HCT116 (cell line): ENCODE results near the gene PRAME. TPM values are rescaled to one million over a fixed set of nuclear protein-coding genes. Genes with fewer than 3 reads are reported as not detected.
"Not testable (repeated sequence)": the region's sequence is repeated elsewhere in the genome, so short reads cannot be mapped to it uniquely, and the experiment has no call there.

ENCODE experiments used
- ATAC-seq: fragments of 200-7000 bp; cut with Tn5 transposase; 2 replicates; pipeline ENCODE4 v1.9.1; 2020; ENCODE audit warnings: mild to moderate bottlenecking, moderate library complexity
- BruUV-seq: library from RNA; stranded (reverse); fragments of 400-500 nt; replicated peaks from 2 replicates; lab custom pipeline; 2021; lab: Mats Ljungman, UMichigan
- CTCF ChIA-PET: fragments of 300-600 bp; sonication (Branson Sonifier 250); formaldehyde crosslinking; loops from one replicate; lab custom pipeline; 2021; ENCODE audit warnings: antibody characterized with exemption; lab: Charles Lee
- POLR2A ChIA-PET: fragments of 300-600, 350-600 bp; sonication (Branson Sonifier 250); formaldehyde crosslinking; loops from one replicate; lab custom pipeline; 2021; ENCODE audit warnings: antibody characterized with exemption; lab: Charles Lee
- RAD21 ChIA-PET, 2 experiments: fragments of 300-600 bp; sonication (Branson Sonifier 250); formaldehyde crosslinking; loops; one replicate each; lab custom pipeline; 2023; ENCODE audit warnings: low total read pairs in 2 of 2; ENCODE audit not compliant: uncharacterized antibody in 2 of 2, unreplicated experiment in 2 of 2, low non-redundant PET in 1 of 2; lab: Charles Lee
- DNase-seq: peaks from one replicate; pipeline ENCODE4 v3.0.0-alpha.2; 2010; ENCODE audit warnings: low read depth, low spot score
- H2AFZ ChIP-seq: fragments of 200-600 bp; shearing (Covaris generic), sonication (generic); 2 replicates; pipeline ENCODE4 v1.6.1; 2017; ENCODE audit warnings: low read depth, mixed run types, mixed read lengths, antibody characterized with exemption, low read length; ENCODE audit not compliant: poor library complexity, severe bottlenecking
- H3K27ac ChIP-seq: 2 replicates; pipeline ENCODE4 v1.5.1; 2012; ENCODE audit warnings: low read depth, low read length
- H3K27me3 ChIP-seq: fragments of 200-600 bp; sonication (generic); 2 replicates; pipeline ENCODE4 v1.6.1; 2016; ENCODE audit warnings: mixed run types, low read length, mixed read lengths; ENCODE audit not compliant: insufficient read depth
- H3K36me3 ChIP-seq, 2 experiments: fragments of 200-500 bp in 1 of 2; fragments of 200-600 bp in 1 of 2; sonication (Bioruptor generic) in 1 of 2; sonication (generic) in 1 of 2; 2 replicates each; pipeline versions ENCODE4 v1.5.1 to v1.6.1; 2014 to 2016; ENCODE audit warnings: low read length in 2 of 2, inconsistent platforms in 1 of 2, mixed read lengths in 1 of 2, mixed run types in 1 of 2; ENCODE audit not compliant: insufficient read depth in 2 of 2, control insufficient read depth in 1 of 2
- H3K4me1 ChIP-seq, 2 experiments: fragments of 200-600 bp in 1 of 2; sonication (generic) in 1 of 2; 2 replicates each; pipeline versions ENCODE4 v1.5.1 to v1.6.1; 2012 to 2017; ENCODE audit warnings: low read length in 2 of 2, inconsistent platforms in 1 of 2, mild to moderate bottlenecking in 1 of 2, mixed read lengths in 1 of 2, mixed run types in 1 of 2, moderate library complexity in 1 of 2; ENCODE audit not compliant: insufficient read depth in 2 of 2, control insufficient read depth in 1 of 2
- H3K4me2 ChIP-seq: fragments of 200-600 bp; sonication (generic); 2 replicates; pipeline ENCODE4 v1.6.1; 2017; ENCODE audit warnings: mixed run types, low read length, mixed read lengths
- H3K4me3 ChIP-seq, 2 experiments: fragments of 200-600 bp in 1 of 2; sonication (generic) in 1 of 2; replicated peaks in 1 of 2; 2 replicates each; pipeline ENCODE4 v1.5.1; 2011 to 2016; ENCODE audit warnings: low read length in 2 of 2, control low read depth in 1 of 2, low read depth in 1 of 2, mild to moderate bottlenecking in 1 of 2, mixed read lengths in 1 of 2, mixed run types in 1 of 2
- H3K79me2 ChIP-seq: fragments of 200-600 bp; sonication (generic); 2 replicates; pipeline ENCODE4 v1.6.1; 2017; ENCODE audit warnings: mild to moderate bottlenecking, mixed run types, low read length, moderate library complexity, mixed read lengths; ENCODE audit not compliant: insufficient read depth
- H3K9ac ChIP-seq: fragments of 200-600 bp; sonication (generic); 2 replicates; pipeline ENCODE4 v1.6.1; 2016; ENCODE audit warnings: low read length, mixed read lengths
- H3K9me2 ChIP-seq: fragments of 200-600 bp; sonication (generic), shearing (Covaris generic); 2 replicates; pipeline ENCODE4 v1.6.1; 2017; ENCODE audit warnings: mixed run types, mild to moderate bottlenecking, moderate library complexity; ENCODE audit not compliant: insufficient read depth
- H3K9me3 ChIP-seq, 2 experiments: fragments of 200-500 bp in 1 of 2; fragments of 200-600 bp in 1 of 2; sonication (Bioruptor generic) in 1 of 2; sonication (generic) in 1 of 2; 2 replicates each; pipeline ENCODE4 v1.6.1; 2014 to 2017; ENCODE audit warnings: low read length in 2 of 2, mixed read lengths in 2 of 2, inconsistent platforms in 1 of 2, low read depth in 1 of 2, mild to moderate bottlenecking in 1 of 2, mixed run types in 1 of 2, moderate library complexity in 1 of 2; ENCODE audit not compliant: control insufficient read depth in 1 of 2, insufficient read depth in 1 of 2
- H4K20me1 ChIP-seq: fragments of 200-600 bp; sonication (generic), shearing (Covaris generic); 2 replicates; pipeline ENCODE4 v1.6.1; 2017; ENCODE audit warnings: mixed run types, mild to moderate bottlenecking, moderate library complexity; ENCODE audit not compliant: insufficient read depth
- ATF3 ChIP-seq: IDR thresholded peaks from 2 replicates; pipeline ENCODE4 v1.6.1; 2012
- ZNF274 ChIP-seq: fragments of 200-500 bp; sonication (Bioruptor generic); IDR thresholded peaks from 2 replicates; pipeline ENCODE4 v1.6.1; 2014; ENCODE audit warnings: mild to moderate bottlenecking, low read depth, low read length, inconsistent platforms
- intact Hi-C: fragments of 100-400 bp; cut with micrococcal nuclease; formaldehyde crosslinking; loops from 2 replicates; pipeline ENCODE4 v1.10.0; 2022
- total RNA-seq: library from RNA; stranded (reverse); gene quantifications from one replicate; pipeline ENCODE4 v1.2.1, GENCODE V29; 2021; ENCODE audit not compliant: unreplicated experiment

The PRAME gene
- total RNA-seq, 1 experiment from 2014 or later, result 28.4 TPM

DNA sequence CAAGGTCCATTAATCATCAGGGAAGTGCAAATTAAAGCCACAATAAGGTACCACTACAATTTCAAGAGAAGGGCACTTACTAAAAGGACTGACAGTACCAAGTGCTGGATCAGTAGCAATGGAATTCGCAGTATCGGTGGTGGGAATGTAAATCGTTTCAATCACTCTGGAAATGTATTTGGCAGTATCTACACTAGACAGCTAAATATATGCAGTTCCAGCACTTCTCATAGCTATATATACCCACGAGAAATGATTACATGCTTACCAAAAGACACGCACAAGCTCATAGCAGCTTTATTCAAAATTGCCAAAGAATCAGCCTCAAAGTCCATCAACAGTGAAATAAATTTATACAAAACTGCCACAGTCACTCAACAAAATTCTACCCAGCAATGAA is 46.1 kb downstream of the PRAME start:
- intact Hi-C loops, result no loop called here
- ATAC-seq, result no peak

DNA sequence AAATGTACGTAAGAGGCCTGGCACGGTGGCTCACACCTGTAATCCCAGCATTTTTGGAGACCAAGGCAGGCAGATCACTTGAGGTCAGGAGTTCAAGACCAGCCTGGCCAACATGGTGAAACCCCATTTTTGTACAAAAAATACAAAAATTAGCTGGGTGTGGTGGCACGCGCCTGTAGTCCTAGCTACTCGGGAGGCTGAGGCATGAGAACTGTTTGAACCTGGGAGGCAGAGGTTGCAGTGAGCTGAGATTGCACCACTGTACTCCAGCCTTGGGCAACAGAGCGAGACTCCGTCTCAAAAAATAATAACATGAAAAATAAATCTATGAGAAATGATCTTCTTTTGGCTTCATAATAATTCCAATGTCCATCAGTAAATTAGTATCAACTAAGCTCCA is 48.2 kb downstream of the PRAME start:
- H3K9me2 ChIP-seq, RAD21 ChIA-PET, ATAC-seq, H3K9ac ChIP-seq, intact Hi-C loops, H3K4me3 ChIP-seq, H3K27me3 ChIP-seq, H2AFZ ChIP-seq, BruUV-seq, H3K4me2 ChIP-seq, H3K27ac ChIP-seq, CTCF ChIA-PET, H4K20me1 ChIP-seq, DNase-seq, H3K9me3 ChIP-seq: not testable (repeated sequence)
- H3K79me2 ChIP-seq, result peaks cover 12% of the 10 kb centered on the region; the same call in 1 of the 2 replicates
- POLR2A ChIA-PET, result interaction anchor here (0.9 kb wide), 1 partner anchor 9 kb away, joined by 3 read pairs; the partner anchor contains the start of gene ZNF280A
- peaks cover 0 to 14% of the 10 kb centered on the region in 2 experiments; a peak in 3 of 4 replicates for H3K4me1 ChIP-seq
- H3K36me3 ChIP-seq, result peaks cover 0 to 17% of the 10 kb centered on the region in 2 experiments; a peak in 1 of 4 replicates

More for the DNA sequence above, 46.1 kb downstream of the PRAME start:
- Histone ChIP-seq H4K20me1 (no peaks in the 10 kb centered on the region), H3K79me2 (peaks cover 3% of the 10 kb centered on the region; the same call in 1 of the 2 replicates), H3K36me3 (no peaks in the 10 kb centered on the region), H3K4me1 (peaks cover 0 to 7% of the 10 kb centered on the region in 2 experiments; a peak in 3 of 4 replicates), H3K27ac (no peak overlapping the region), H3K9me3 (peaks cover 0 to 5% of the 10 kb centered on the region in 2 experiments; a peak in 1 of 4 replicates), H2AFZ (no peak overlapping the region), H3K27me3 (no peaks in the 10 kb centered on the region), H3K9me2 (no peaks in the 10 kb centered on the region), H3K9ac (no peak overlapping the region), H3K4me2 (no peak overlapping the region), H3K4me3 (no peak overlapping the region)
- no peak for DNase-seq
- POLR2A ChIA-PET, result no interaction called here
- TF ChIP-seq ATF3, result no peak
- no peak for TF ChIP-seq ZNF274
- BruUV-seq, result no TSS peak
- CTCF ChIA-PET, result no interaction called here
- RAD21 ChIA-PET, result no interaction called here
